ENCODE measurements around the gene FAM227B. TPM values are rescaled to one million over a fixed set of nuclear protein-coding genes. Genes with fewer than 3 reads are reported as not detected.
"Not testable (repeated sequence)": the region's sequence is repeated elsewhere in the genome, so short reads cannot be mapped to it uniquely, and the experiment has no call there.

Gene FAM227B
- total RNA-seq, 1 experiment from 2014 or later: 5.9 TPM

GRCh38 chr15:49441356-49441755 is 179.3 kb downstream of the FAM227B start:
- no peak for DNase-seq (ENCODE audit: low spot score)

DNA sequence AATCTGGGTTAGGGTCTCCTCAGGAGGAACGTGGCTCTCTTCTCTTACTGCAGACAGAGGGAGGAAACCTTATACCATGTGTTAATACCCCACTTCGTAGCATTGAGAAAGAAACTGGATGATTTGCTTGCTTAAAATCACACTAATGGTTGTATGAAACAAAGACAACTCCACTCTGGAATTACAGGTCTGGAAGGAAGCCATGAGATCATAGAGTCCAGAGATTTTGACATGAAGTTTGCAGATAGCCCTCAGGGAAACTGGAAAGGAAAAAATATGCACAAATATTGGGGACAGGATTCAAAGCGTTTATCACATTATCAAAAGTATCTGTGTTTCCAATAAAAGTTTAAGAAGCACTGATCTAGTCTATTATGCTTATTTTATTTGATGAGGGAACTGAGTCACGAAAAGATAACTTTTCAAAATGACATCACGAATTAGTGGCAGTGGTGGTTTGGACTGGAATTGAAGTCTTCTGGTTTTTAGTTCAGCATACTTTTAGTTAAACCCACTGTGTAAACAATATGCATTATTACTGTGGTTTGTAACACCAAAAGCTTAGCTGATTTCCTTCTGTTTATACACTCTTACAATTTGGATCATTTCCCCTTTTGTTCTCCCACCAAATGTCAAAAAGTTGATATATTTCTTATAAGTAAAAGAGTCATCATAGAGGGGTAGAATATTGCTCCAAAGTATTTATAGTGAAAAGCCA is 180.8 kb downstream of the FAM227B start:
- no peak for DNase-seq (ENCODE audit: low spot score)

DNA sequence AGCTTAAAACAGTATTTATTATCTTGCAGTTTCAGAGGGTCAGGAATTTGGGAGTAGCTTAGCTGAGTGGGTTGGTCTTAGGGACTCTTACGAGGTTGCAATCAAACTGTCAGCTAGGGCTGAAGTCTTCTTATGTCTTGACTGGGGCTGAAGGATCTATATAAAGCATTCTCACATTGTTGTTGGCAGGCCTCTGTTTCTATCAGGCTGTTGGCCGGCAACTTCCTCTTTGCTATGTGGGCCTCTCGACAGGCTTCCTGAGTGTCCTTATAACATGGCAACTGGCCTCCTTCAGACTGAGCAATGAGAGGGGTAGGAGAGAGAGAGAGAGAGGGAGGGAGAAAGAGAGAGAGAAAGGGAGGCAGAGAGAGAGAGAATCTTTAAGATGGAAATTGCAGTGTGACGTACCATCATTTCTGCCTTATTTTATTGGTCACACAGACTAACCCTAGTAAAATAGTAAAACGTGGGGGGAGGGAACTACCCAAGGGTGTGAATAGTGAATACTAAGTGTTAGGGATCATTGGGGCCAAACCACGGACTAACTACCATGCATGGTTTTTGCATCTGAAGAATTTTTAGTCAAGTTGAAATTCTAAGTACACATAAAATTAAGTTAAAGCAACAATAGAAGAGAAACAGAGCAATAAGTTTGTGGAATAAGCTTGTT is 181.5 kb downstream of the FAM227B start:
- DNase-seq (ENCODE audit: low spot score): no peak

- DNase-seq (ENCODE audit: low spot score): no peak
Measured at GRCh38 chr15:49436751-49437150, 183.9 kb downstream of the FAM227B start.

- peak; percentile 22 for DNase-seq (ENCODE audit: low spot score)
Measured at GRCh38 chr15:49435174-49435573, 185.4 kb downstream of the FAM227B start.

DNA sequence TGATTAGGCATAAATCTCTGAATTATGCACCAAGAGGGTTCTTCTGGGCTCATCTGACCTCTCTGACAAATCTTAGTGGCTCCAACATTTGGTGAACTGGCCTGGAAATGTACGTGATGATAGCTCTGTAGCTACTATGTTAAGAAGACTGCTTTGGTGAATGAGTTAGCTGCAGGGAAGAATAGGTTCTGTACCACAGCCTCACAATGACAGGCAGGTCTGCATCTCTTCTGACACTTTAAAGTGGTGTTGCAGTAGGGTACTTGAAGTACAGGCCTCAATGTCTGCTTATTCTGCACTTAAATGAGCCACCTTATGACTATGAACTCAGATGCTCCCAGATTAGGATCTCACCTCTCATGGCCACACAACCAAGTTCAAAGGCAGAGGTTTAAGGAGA is 190.6 kb downstream of the FAM227B start:
- no peak for DNase-seq (ENCODE audit: low spot score)

- DNase-seq (ENCODE audit: low spot score): no peak
Measured at GRCh38 chr15:49428409-49429095, 192.1 kb downstream of the FAM227B start.

GRCh38 chr15:49427372-49427771 is 193.2 kb downstream of the FAM227B start:
- DNase-seq (ENCODE audit: low spot score): no peak

DNA sequence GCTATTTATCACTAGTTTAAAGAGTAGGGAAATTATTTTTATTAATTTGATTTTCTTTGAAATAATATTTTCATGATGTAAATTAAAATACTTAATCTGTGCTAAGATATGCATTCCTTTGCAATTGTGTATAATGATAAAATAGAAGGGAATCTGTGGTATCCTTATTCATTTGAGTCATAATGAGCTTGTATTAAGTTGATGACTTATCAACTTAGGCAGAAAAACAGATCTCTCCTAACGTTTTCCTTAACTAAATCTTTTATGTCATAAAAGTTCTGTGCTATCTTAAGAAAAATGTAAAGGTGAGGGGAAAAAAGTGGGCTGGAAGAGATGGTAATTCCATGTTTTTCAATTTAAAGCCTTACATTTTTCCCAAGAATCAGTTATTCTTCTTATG is 195.7 kb downstream of the FAM227B start:
- DNase-seq (ENCODE audit: low spot score): no peak

- DNase-seq (ENCODE audit: low spot score): no peak
Measured at GRCh38 chr15:49423901-49424550, 196.6 kb downstream of the FAM227B start.

DNA sequence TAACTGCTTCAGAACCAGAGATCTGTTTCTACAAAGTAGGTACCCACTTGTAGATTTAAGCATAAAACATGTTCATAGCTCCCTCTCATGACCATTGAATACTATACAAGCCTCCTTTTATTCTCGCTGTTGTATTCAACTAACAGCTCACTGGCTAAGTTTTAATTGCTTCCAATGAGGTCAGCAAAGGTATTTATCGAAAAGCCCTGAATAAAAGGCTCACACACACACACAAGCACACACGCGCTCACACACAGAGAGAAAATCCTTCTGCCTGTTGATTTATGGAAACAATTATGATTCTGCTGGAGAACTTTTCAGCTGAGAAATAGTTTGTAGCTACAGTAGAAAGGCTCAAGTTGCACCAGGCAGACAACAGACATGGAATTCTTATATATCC is 197.6 kb downstream of the FAM227B start, which contains the start of gene FGF7:
Gene FGF7, plus strand, starts transcription at position 222 of the 400 bp plus-strand sequence. CDS start 1,056 bp downstream, outside the sequence.
- no peak for DNase-seq (ENCODE audit: low spot score)

DNA sequence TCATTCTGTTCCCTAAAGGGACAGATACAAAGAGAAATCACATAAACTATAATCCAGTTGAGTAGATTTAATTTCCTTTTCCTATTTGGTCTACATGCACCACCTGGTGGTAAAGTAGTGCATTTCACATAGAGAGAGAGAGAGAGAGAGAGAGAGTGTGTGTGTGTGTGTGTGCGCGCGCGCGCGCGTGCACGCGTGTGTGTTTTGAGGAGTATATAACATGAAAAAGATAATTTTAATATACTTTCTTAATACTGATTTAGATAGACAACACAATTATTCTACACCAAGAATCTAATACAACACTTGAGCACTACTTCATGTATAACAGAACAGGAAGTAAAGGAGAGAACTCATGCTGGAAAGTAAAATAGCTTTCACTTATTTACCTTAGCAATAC is 198.6 kb downstream of the FAM227B start:
- peak; percentile 32 for DNase-seq (ENCODE audit: low spot score)

DNA sequence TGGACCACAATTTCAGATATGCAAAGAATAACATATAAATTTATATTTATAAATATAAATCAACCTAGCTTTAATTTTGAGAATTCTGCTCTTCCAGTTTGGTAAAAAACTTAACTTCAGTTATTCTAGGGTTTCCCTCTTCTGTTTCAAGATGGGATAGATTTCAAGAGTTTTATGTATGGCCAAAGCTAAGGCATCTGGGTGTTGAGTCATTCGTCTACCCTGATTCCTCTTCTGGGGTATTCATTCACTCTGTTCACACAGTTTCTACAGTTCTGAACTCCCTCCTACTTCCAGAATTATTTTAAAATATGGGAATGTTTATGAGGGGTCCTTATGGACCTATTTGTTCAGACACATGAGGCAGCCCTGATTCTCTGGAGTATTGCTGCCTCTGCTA is 201.8 kb downstream of the FAM227B start:
- DNase-seq (ENCODE audit: low spot score): no peak

DNA sequence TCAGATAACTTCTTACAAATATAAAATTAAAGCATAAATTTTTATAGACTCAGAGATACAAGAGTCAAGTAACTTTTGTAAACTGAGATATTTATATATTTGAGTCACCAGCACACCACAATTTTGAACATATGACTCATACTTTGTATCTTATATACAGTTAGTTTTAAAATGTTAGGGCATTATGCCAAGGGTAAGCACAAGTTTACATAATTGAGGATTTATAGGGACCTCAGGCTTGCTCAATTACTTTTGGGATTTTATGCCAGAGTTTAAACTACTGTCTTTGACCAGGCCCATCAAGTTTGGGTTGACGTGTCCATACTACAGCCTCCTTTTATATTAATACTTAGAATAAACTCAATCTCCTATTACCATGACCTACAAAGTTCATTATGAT is 205.0 kb downstream of the FAM227B start:
- peak; percentile 50 for DNase-seq (ENCODE audit: low spot score)

GRCh38 chr15:49415149-49415548 is 205.5 kb downstream of the FAM227B start:
- DNase-seq (ENCODE audit: low spot score): no peak

DNA sequence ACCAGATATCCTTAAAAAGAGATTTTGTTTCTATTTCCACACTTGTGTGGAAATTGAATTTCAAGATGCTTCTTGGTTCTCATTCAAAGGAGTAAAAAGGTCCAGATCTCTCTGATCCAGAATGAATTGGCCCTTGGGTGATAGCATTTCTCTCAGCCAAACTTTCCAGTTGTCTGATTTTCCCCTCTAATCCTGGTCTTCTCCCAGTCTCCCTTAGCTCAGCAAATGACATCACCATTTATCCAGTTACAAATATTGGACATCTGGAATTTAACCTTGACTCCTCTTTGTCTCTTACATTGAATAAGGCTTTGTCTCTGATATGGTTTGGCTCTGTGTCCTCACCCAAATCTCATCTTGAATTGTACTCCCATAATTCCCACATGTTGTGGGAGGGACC is 207.8 kb downstream of the FAM227B start:
- DNase-seq (ENCODE audit: low spot score): no peak

DNA sequence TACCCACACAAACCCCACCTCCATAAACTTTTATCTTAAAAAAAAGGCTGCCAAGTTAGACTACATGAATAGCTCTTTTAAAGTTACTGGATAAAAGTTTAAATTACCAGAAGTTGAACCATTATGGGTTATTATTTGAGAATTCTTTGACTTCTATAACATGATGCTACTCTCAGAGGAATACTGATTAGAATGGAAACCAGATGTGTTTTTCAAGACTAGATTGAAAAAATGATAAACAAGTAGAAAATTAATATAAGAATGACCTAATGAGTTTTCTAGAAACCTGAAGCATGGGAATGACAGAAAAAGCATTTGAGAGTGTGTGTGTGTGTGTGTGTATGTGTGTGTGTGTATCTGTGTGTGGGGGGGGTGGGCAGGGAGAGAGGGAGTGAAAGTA is 210.0 kb downstream of the FAM227B start:
- no peak for DNase-seq (ENCODE audit: low spot score)

GRCh38 chr15:49406352-49407118 is 214.1 kb downstream of the FAM227B start:
- DNase-seq (ENCODE audit: low spot score): no peak

GRCh38 chr15:49402515-49403296 is 217.9 kb downstream of the FAM227B start:
- not testable (repeated sequence) for DNase-seq (ENCODE audit: low spot score)

GRCh38 chr15:49387471-49387870 is 233.1 kb downstream of the FAM227B start:
- DNase-seq (ENCODE audit: low spot score): no peak

- no peak for DNase-seq (ENCODE audit: low spot score)
Measured at GRCh38 chr15:49383266-49383665, 237.4 kb downstream of the FAM227B start.
